HG02840 (cell line): ENCODE measurements around the gene ERMP1.
"Not testable (repeated sequence)": the region's sequence is repeated elsewhere in the genome, so short reads cannot be mapped to it uniquely, and the experiment has no call there.

Source experiments
- ATAC-seq: cut with Tn5 transposase; IDR thresholded peaks from one replicate; pipeline ENCODE4 v1.9.1; 2021; ENCODE audit warnings: mild to moderate bottlenecking, moderate library complexity, moderate number of reproducible peaks; ENCODE audit not compliant: unreplicated experiment, low FRiP score

Gene ERMP1

GRCh38 chr9:5832538-5833529, at the start of gene ERMP1:
Gene ERMP1, minus strand, starts transcription at chr9:5833117. Its CDS starts 90 bp downstream, at chr9:5833027.
- ATAC-seq, result peak; percentile 69

DNA sequence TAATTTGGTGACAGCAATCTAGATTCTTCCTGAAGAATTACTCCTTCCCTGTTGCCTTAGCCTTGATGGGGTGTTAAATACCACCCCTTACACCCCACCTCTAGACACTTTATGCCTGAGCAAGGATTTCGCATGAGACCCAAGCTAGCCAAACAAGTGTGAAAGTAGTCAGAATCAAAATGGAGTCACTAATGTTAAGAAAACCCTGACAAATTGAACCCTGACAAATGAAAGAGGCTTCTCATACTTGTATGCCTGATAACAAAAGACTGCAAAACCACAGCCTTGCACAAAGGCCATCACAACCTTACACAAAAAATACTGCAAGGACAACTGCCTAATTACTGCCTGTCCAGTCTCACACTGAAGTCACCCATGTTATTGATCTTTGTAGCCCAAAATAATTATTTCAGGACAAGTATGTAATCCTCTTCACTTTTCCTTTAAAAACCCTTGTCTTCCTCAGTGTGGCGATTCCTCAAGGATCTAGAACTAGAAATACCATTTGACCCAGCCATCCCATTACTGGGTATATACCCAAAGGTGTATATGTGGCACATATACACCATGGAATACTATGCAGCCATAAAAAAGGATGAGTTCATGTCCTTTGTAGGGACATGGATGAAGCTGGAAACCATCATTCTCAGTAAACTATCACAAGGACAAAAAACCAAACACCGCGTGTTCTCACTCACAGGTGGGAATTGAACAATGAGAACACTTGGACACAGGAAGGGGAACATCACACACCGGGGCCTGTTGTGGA, 49.5 kb upstream of the ERMP1 start:
- not testable (repeated sequence) for ATAC-seq

DNA sequence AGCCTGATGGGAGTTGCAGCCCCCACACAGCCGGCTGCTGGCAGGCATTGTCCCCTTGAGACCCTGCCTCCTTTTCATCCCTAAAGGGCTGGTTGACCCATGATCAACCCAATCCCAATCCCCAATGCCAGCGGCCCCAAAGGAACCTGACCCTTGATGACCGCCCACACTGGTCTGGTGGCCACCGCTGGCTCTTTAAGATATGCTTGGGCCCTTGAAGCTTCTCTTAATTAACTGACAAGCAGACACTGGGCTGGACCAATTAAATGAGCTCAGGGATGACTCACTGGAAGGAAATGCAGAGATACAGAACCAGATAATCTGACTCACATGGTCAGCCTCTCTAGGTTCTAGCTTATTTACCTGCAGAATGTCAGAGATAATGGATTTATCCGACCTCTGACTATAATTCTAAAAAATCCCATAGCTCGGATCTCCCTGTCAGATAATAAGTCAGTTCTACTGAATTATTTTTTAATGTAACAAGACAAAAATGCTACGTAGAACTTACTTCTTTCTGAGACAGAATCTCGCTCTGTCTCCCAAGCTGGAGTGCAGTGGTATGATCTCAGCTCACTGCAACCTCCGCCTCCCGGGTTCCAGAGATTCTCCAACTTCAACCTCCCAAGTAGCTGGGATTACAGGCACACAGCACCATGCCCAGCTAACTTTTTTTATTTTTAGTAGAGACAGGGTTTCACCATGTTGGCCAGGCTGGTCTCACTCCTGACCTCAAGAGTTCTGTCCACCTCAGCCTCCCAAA, 46.7 kb upstream of the ERMP1 start:
- ATAC-seq, result no peak

DNA sequence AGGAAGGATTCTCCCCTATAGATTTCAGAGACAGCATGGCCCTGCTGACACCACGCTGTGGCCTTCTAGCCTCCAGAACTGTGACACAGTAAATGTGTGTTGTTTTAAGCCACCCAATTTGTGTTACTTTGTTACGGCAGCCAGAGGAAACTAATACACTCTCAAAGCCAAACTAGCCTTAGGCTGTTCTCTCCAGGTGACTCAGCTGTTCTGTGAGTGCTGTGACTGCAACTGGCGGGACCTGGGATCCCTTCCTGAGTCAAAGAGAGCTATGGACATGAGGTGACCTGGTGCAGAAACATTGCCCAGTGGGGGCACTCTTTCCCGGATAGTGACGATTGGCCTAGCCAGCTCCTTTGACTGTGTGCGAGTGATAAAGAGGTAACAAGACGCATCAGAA, 43.8 kb upstream of the ERMP1 start:
- ATAC-seq, result no peak

- peak; percentile 73 for ATAC-seq
These were observed 43.1 kb upstream of the ERMP1 start for GRCh38 chr9:5876026-5876425.

DNA sequence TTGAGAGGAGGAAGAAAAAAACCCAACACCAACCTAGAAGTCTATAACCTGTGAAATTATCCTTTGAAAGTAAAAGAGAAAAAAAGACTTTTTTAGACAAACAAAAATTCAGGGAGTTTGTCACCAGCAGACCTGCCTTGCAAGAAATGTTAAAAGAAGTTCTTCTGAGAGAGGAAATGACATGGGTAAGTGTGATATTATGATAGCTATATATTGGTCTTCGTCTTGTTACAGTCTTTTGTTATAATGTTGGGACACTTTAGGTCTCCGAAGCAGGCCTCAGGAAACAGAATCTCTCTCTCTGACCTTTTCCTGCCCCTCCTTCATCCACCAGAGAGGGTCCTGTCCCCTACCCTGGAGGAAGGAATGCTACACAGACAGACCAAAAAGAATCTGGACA, 41.1 kb upstream of the ERMP1 start:
- ATAC-seq, result no peak

DNA sequence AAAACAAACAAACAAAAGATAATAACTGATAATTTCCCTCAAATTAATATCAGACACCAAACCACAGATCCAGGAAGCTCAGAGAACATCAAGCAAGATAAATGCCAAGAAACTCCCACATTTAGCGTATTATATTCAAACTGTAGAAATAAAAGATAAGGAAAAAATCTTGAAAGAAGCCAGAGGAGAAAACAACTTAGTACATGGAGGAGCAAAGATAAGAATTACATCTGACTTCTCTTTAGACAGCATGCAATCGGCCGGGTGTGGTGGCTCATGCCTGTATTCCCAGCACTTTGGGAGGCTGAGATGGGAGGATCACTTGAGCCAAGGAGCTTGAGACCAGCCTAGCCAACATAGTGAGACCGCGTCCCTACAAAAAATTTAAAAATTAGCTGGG, 40.5 kb upstream of the ERMP1 start:
- ATAC-seq, result no peak

DNA sequence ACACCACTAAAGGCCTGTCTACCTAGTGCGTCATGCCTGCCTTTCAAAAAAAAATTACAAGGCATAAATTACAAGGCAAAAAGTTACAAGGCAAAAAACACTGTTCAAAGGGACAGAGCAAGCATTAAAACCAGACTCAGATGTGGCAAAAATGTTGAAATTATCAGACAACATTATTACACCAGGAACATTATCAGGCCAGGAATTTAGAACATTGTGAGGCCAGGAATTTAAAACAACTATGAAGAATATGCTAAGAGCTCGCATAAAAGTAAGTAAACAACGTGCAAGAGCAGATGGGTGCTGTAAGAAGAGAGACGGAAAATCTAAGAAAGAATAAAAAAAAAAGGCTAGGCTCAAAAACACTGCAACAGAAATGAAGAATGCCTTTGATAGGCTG, 39.6 kb upstream of the ERMP1 start:
- no peak for ATAC-seq

DNA sequence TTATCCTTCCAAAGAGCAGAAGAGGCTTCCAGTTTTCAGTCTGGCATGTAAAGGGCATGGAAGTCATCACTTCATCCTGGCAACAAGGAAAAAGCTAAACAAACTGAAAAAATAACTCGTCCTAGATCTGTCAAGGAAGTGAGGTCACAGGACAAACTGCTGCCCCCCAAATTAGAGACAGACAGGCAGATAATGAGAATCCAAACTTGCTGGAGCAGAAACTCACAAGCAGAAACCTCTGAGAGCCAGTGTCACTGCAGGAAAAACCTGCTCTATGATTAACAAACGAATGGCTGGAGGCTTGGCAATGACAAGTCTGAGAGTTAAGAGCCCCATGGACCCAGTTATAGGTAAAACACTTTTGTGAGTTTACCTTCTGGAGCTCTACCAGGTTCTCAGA, 38.9 kb upstream of the ERMP1 start:
- no peak for ATAC-seq

- no peak for ATAC-seq
These were observed 37.8 kb upstream of the ERMP1 start for GRCh38 chr9:5870691-5871090.

- ATAC-seq, result no peak
These were observed 37.1 kb upstream of the ERMP1 start for GRCh38 chr9:5870020-5870339.

DNA sequence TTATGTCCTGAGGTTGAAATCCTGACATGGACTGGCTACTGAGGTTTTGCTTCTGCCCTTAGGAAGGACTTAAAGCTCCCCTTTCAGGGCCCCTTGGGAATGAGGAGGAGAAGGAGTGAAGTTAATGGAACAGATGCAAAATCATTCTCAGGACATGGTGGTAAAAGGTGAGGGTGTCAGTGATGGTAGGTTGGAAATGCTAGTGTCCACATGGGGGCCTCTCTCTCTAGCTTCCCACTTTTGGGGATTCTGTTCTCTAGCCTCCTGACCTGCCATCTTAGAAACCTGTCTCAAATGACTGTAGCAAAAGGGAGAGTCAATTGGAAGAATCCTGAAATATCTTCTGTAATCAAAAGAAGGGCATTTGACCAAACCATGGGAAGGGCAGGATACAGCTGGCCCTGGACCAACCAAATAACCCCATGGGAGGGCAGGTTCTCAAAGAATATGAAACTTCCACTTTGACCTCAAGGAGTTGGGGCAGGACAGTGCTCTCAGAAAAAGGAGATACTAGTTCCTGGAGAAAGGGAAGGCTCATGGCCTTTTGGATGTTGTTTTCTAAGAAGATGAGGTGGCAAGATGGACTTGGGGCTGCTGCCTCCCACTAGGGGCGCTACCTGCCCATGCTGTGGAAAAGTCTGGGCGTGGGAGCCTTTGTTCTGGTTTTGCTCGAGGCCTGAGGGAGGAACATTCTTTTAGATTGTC, 36.5 kb upstream of the ERMP1 start:
- ATAC-seq, result no peak

DNA sequence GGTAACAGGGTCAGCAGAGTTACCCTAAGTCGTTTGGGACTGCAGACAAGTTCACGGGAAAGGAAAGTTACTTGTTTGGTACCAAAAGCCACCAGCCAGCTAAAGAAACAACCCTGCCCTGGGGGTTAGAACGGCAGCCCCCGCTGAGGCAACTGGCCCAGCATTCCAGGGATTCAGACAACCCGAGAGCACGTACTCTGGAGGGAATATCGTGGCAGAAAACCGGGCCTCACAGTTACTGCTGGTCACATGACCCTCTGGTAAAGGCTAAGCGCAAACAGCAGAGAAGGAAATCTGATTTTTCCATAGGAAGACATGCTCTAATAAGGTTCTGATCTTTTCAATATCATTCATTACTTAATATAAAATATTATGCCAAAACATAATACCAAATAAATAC, 35.3 kb upstream of the ERMP1 start:
- ATAC-seq, result no peak

- no peak for ATAC-seq
These were observed 33.8 kb upstream of the ERMP1 start for GRCh38 chr9:5866685-5867084.

DNA sequence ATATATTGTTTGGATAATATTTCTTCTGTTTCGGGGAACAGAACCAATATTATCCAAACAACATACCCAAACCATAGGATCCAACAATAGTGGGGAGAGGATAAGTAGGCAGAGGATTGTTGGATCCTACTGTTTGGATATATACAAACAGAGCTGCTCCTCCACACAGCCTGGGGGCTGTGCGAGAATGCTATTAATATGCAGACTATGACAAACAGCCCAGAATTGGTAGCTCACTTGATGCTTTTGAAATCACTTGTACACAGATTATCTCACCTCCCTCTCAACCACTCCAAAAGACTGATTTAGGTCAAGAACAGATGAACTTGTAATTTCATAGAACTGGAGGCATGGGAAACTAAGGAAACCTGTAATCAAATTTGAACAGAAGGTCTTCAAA, 33.4 kb upstream of the ERMP1 start:
- no peak for ATAC-seq

DNA sequence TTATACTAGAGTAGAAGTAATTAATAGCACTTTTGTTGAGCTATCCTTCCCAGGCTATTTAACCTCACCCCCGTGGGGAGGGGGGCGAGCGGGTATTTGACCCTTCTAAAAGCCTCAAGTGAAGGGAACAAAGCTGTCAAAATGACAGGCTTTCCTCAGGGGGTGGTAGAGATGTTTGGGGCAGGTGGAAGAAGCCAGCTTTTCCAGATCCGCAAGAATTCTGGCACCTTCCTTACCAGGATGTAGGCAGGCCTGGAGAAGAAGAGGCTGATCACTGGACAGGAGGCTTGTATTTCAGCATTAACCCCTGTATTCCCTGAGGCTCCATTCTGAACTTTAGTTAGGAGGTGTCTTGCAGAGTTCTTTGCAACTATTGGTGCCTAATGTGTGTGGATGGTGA, 31.5 kb upstream of the ERMP1 start:
- ATAC-seq, result no peak

- no peak for ATAC-seq
These were observed 30.3 kb upstream of the ERMP1 start for GRCh38 chr9:5863092-5863746.

DNA sequence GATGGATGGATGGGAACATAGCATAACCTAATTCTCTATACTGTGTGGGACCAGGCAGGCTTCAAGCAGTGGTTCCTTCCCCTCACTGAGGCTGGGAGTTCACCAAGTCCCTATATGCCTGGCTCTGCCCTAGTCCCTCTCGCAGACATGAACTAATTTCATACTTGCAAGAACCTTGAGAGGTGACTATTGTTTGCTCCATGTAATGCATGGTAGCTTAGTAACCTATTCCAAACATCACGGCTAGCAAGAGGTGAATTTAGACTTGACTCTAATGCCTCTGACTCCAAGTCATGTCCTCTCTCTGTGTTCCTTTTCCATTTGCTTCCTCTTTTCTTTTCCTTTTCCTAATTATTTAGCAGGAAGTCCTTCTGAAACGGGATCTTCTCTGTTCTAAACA, 25.9 kb upstream of the ERMP1 start:
- ATAC-seq, result no peak

DNA sequence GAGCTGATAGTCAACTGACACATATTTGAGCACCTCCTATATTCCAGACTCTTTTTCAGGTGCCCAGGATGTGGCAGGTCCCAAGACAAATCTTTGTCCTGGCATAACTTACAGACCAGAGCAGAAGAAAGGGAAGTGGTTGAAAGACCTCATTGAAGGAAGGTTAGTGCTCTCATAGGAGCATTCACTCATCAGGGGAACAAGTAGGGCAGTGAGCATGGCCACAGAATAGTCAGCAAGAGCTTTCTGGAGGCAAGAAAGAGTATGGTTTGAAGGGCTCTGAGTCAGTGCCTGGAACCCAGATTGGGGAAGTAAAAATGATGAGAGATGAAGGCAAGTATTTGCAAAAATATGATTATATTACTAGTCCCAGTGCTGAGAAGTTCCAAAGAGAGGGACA, 25.0 kb upstream of the ERMP1 start:
- ATAC-seq, result no peak
